ENCODE results near the gene KRTAP1-4.

DNA sequence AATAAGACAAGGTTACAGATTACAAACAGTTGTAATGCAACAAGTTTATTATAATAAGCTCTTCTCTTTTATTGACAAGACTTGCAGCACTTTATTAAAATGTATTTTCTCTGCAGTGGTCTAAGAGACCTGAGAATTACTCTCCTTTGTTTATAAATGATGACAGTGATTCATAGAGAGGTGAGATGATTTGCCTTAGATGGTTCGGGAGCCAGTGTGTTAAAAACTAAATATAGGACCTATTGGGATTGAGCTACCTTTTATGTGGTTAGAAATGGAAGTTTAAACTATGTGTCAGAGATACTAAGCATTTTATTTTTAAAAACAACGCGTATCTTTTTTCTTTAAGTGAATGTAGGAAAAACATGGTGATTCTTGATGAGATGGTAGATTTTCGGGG is 33.2 kb downstream of the KRTAP1-4 start:
- TF ChIP-seq, protein P1, sequence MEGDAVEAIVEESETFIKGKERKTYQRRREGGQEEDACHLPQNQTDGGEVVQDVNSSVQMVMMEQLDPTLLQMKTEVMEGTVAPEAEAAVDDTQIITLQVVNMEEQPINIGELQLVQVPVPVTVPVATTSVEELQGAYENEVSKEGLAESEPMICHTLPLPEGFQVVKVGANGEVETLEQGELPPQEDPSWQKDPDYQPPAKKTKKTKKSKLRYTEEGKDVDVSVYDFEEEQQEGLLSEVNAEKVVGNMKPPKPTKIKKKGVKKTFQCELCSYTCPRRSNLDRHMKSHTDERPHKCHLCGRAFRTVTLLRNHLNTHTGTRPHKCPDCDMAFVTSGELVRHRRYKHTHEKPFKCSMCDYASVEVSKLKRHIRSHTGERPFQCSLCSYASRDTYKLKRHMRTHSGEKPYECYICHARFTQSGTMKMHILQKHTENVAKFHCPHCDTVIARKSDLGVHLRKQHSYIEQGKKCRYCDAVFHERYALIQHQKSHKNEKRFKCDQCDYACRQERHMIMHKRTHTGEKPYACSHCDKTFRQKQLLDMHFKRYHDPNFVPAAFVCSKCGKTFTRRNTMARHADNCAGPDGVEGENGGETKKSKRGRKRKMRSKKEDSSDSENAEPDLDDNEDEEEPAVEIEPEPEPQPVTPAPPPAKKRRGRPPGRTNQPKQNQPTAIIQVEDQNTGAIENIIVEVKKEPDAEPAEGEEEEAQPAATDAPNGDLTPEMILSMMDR (IDR thresholded peaks at IDR 0.05; ENCODE audit: low read length), result no peak
- TF ChIP-seq EZH2 (IDR thresholded peaks at IDR 0.05; ENCODE audit: borderline replicate concordance, low read length), result no peak
